Measurements from ENCODE around the gene RNF168.

The RNF168 gene

DNA sequence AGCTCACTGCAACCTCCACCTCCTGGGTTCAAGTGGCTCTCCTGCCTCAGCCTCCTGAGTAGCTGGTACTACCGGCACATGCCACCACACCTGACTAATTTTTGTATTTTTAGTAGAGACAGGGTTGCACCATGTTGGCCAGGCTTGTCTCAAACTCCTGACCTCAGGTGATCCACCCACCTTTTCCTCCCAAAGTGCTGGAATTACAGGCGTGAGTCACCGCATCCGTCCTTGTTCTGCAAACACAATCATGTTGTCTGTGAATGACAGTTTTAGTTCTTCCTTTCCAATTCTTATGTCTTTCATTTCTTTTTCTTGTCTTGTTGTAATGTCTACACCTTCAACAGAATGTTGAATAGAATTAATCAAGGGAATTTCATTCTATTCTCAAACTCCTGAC lies 27.9 kb upstream of the RNF168 start:
- Histone ChIP-seq H3K9ac (ENCODE audit: low read length) (no peak overlapping the region), H3K36me3 (replicated peaks; ENCODE audit: insufficient read depth, low read length) (no peaks in the 10 kb centered on the region), H2AFZ (ENCODE audit: low read length) (no peak overlapping the region), H3K4me2 (ENCODE audit: low read depth, low read length) (no peak overlapping the region), H3K9me2 (replicated peaks; ENCODE audit: insufficient read depth, low read length) (no peaks in the 10 kb centered on the region), H3F3A (ENCODE audit: insufficient read depth, low read length) (peaks cover 12% of the 10 kb centered on the region), H4K20me1 (ENCODE audit: insufficient read depth, low read length) (no peaks in the 10 kb centered on the region), H3K9me3 (replicated peaks; ENCODE audit: insufficient read depth, low read length) (no peaks in the 10 kb centered on the region), H3K27ac (ENCODE audit: low read length) (no peak overlapping the region), H3K4me3 (ENCODE audit: low read length) (no peak overlapping the region), H3K4me1 (ENCODE audit: low read length) (peaks cover 7% of the 10 kb centered on the region), H3K27me3 (replicated peaks; ENCODE audit: insufficient read depth, low read length) (no peaks in the 10 kb centered on the region), H3K79me2 (ENCODE audit: low read length) (no peaks in the 10 kb centered on the region)
- TF ChIP-seq, protein P1, sequence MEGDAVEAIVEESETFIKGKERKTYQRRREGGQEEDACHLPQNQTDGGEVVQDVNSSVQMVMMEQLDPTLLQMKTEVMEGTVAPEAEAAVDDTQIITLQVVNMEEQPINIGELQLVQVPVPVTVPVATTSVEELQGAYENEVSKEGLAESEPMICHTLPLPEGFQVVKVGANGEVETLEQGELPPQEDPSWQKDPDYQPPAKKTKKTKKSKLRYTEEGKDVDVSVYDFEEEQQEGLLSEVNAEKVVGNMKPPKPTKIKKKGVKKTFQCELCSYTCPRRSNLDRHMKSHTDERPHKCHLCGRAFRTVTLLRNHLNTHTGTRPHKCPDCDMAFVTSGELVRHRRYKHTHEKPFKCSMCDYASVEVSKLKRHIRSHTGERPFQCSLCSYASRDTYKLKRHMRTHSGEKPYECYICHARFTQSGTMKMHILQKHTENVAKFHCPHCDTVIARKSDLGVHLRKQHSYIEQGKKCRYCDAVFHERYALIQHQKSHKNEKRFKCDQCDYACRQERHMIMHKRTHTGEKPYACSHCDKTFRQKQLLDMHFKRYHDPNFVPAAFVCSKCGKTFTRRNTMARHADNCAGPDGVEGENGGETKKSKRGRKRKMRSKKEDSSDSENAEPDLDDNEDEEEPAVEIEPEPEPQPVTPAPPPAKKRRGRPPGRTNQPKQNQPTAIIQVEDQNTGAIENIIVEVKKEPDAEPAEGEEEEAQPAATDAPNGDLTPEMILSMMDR (IDR thresholded peaks at IDR 0.05; ENCODE audit: low read length) = no peak
- TF ChIP-seq EZH2 (optimal IDR thresholded peaks at IDR 0.05; ENCODE audit: low read depth, low read length) (no peak), EZH2phosphoT487 (IDR thresholded peaks at IDR 0.05; ENCODE audit: low read length) (no peak)
- DNase-seq = no peak

DNA sequence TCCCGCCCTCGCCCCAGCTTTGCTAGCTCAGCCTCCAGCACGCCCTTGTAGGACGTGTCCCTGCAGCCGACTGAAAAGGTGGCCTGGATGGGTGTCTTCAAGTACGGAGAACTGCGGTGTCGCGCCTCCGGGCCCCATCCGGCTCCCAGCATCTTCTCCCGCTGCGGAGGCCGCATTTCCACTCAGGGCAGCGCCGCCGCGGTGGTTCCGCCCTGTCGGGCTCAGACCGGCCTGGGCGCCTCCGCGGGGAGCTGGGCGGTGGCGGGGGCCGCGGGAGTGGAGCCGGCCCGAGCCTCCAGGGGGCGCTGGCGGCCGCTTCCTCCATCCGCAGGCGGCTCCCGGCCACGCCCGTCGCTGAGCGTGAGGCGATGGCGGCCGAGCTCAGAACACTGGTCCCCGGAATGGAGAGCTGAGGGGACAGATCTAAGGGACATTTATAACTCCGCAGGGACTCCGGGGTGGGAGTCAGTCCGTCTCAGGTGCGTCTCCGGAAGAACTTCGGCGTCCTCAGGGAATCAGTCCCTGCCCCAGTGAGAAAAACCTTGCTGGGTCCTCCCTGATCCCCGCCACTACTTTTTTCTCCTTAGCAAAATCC lies 25.2 kb upstream of the RNF168 start:
- Histone ChIP-seq H3K9ac (ENCODE audit: low read length) (peak overlapping the region; percentile 79), H3K4me1 (ENCODE audit: low read length) (peaks cover 7% of the 10 kb centered on the region), H3K4me3 (ENCODE audit: low read length) (peak overlapping the region; percentile 81), H3K36me3 (replicated peaks; ENCODE audit: insufficient read depth, low read length) (no peaks in the 10 kb centered on the region), H4K20me1 (ENCODE audit: insufficient read depth, low read length) (no peaks in the 10 kb centered on the region), H3F3A (ENCODE audit: insufficient read depth, low read length) (peaks cover 12% of the 10 kb centered on the region), H3K79me2 (ENCODE audit: low read length) (no peaks in the 10 kb centered on the region), H3K9me2 (replicated peaks; ENCODE audit: insufficient read depth, low read length) (no peaks in the 10 kb centered on the region), H2AFZ (ENCODE audit: low read length) (peak overlapping the region; percentile 95), H3K4me2 (ENCODE audit: low read depth, low read length) (peak overlapping the region; percentile 93), H3K27me3 (replicated peaks; ENCODE audit: insufficient read depth, low read length) (no peaks in the 10 kb centered on the region), H3K9me3 (replicated peaks; ENCODE audit: insufficient read depth, low read length) (no peaks in the 10 kb centered on the region), H3K27ac (ENCODE audit: low read length) (peak overlapping the region; percentile 51)
- TF ChIP-seq, protein P1 (IDR thresholded peaks at IDR 0.05; ENCODE audit: low read length) = peak; percentile 88
- no peak for TF ChIP-seq EZH2phosphoT487 (IDR thresholded peaks at IDR 0.05; ENCODE audit: low read length)
- peak; percentile 88 for DNase-seq

DNA sequence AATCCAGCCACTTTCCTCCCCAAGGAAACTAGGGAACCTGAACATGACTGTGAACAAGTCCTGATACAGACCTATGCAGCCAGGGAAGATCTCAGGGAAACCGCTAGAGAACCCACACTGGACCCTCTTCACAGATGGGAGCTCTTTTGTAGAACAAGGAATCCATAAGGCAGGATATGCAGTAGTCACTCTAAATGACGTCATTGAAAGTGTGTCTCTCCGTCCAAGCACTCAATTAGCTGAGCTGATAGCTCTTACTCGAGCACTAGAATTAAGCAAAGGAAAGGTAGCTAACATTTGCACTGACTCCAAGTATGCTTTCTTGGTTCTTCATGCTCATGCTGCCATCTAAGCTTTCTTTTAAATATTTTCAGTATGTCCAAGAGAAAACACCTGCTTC lies 21.6 kb upstream of the RNF168 start:
- Histone ChIP-seq H3K4me2 (ENCODE audit: low read depth, low read length) (no peak overlapping the region), H3F3A (ENCODE audit: insufficient read depth, low read length) (peaks cover 12% of the 10 kb centered on the region), H3K36me3 (replicated peaks; ENCODE audit: insufficient read depth, low read length) (no peaks in the 10 kb centered on the region), H3K79me2 (ENCODE audit: low read length) (no peaks in the 10 kb centered on the region), H3K4me3 (ENCODE audit: low read length) (no peak overlapping the region), H4K20me1 (ENCODE audit: insufficient read depth, low read length) (no peaks in the 10 kb centered on the region), H3K4me1 (ENCODE audit: low read length) (peaks cover 7% of the 10 kb centered on the region), H2AFZ (ENCODE audit: low read length) (no peak overlapping the region), H3K9ac (ENCODE audit: low read length) (no peak overlapping the region), H3K9me3 (replicated peaks; ENCODE audit: insufficient read depth, low read length) (no peaks in the 10 kb centered on the region), H3K9me2 (replicated peaks; ENCODE audit: insufficient read depth, low read length) (no peaks in the 10 kb centered on the region), H3K27ac (ENCODE audit: low read length) (no peak overlapping the region), H3K27me3 (replicated peaks; ENCODE audit: insufficient read depth, low read length) (no peaks in the 10 kb centered on the region)
- no peak for DNase-seq
- TF ChIP-seq EZH2 (optimal IDR thresholded peaks at IDR 0.05; ENCODE audit: low read depth, low read length) = no peak
- TF ChIP-seq, protein P1 (IDR thresholded peaks at IDR 0.05; ENCODE audit: low read length) = no peak
- TF ChIP-seq EZH2phosphoT487 (IDR thresholded peaks at IDR 0.05; ENCODE audit: low read length) = no peak
